B cell (primary cell): ENCODE measurements around the gene TSHZ3. TPM values are rescaled to one million over a fixed set of nuclear protein-coding genes. Genes with fewer than 3 reads are reported as not detected.

Experiments
- ATAC-seq: fragments of 200-7000 bp; cut with Tn5 transposase; one replicate; pipeline ENCODE4 v1.10.0; 2021; ENCODE audit warnings: low read depth, mild to moderate bottlenecking, moderate number of reproducible peaks, moderate library complexity
- CTCF ChIA-PET: fragments of 350-600 bp; sonication (Branson Sonifier 250); formaldehyde crosslinking; loops from one replicate; lab custom pipeline; 2021; ENCODE audit warnings: antibody characterized with exemption, inconsistent platforms; lab: Charles Lee
- POLR2A ChIA-PET: fragments of 350-600 bp; sonication (Branson Sonifier 250); formaldehyde crosslinking; loops from one replicate; lab custom pipeline; 2021; ENCODE audit warnings: antibody characterized with exemption; lab: Charles Lee
- DNase-seq: peaks from one replicate; pipeline ENCODE4 v3.0.0; 2013
- H2AFZ ChIP-seq: 2 replicates; pipeline ENCODE4 v1.6.1; 2012; ENCODE audit warnings: mild to moderate bottlenecking, low read depth, low read length; ENCODE audit not compliant: insufficient read depth, poor library complexity, severe bottlenecking
- H3K27ac ChIP-seq, 2 donors: 1 replicate in 1 of 2; 2 replicates in 1 of 2; pipeline ENCODE4 v1.5.1; 2012 to 2013; ENCODE audit warnings: low read length in 2 of 2, mild to moderate bottlenecking in 2 of 2, moderate library complexity in 1 of 2
- H3K27me3 ChIP-seq, 4 experiments: fragments of 200-600 bp in 1 of 4; sonication (generic) in 1 of 4; replicated peaks in 1 of 4; 1 replicate in 2 of 4; 2 replicates in 2 of 4; pipeline versions ENCODE4 v1.6.1 to v1.7.0; 2013 to 2016; ENCODE audit warnings: low read length in 3 of 4, mild to moderate bottlenecking in 2 of 4, mixed read lengths in 1 of 4, moderate library complexity in 1 of 4; ENCODE audit not compliant: insufficient read depth in 4 of 4, control insufficient read depth in 3 of 4; ENCODE audit errors: control extremely low read depth in 1 of 4
- H3K36me3 ChIP-seq, 2 experiments: replicated peaks in 1 of 2; 1 replicate in 1 of 2; 2 replicates in 1 of 2; pipeline versions ENCODE4 v1.6.1 to v1.7.1; 2013; ENCODE audit warnings: low read length in 1 of 2; ENCODE audit not compliant: insufficient read depth in 2 of 2, control insufficient read depth in 1 of 2; ENCODE audit errors: control extremely low read depth in 1 of 2, extremely low read depth in 1 of 2
- H3K4me1 ChIP-seq, 2 donors: fragments of 200-600 bp in 1 of 2; sonication (generic) in 1 of 2; 1 replicate in 1 of 2; 2 replicates in 1 of 2; pipeline versions ENCODE4 v1.5.1 to v1.6.1; 2013 to 2017; ENCODE audit warnings: low read length in 2 of 2; ENCODE audit not compliant: control insufficient read depth in 2 of 2, insufficient read depth in 2 of 2
- H3K4me2 ChIP-seq: replicated peaks from 2 replicates; pipeline ENCODE3; 2012; ENCODE audit warnings: mild to moderate bottlenecking, low read depth, low read length; ENCODE audit not compliant: poor library complexity, severe bottlenecking
- H3K4me3 ChIP-seq, 5 experiments: fragments of 200-600 bp in 1 of 5; sonication (generic) in 1 of 5; 1 replicate in 3 of 5; 2 replicates in 2 of 5; pipeline versions ENCODE4 v1.5.1 to v1.7.0; 2011 to 2016; ENCODE audit warnings: low read length in 4 of 5, mild to moderate bottlenecking in 4 of 5, low read depth in 2 of 5, control low read depth in 1 of 5, moderate library complexity in 1 of 5; ENCODE audit not compliant: insufficient read depth in 1 of 5; ENCODE audit errors: control extremely low read depth in 1 of 5, extremely low read depth in 1 of 5
- H3K79me2 ChIP-seq: fragments of 200-600 bp; sonication (generic); one replicate; pipeline ENCODE4 v1.6.0; 2016; ENCODE audit warnings: low read length; ENCODE audit not compliant: control insufficient read depth, insufficient read depth
- H3K9ac ChIP-seq: fragments of 200-600 bp; sonication (generic); 2 replicates; pipeline ENCODE4 v1.6.1; 2017; ENCODE audit warnings: mild to moderate bottlenecking, low read length, moderate library complexity
- H3K9me3 ChIP-seq, 3 donors: one replicate each; pipeline versions ENCODE4 v1.6.1 to v1.7.1; 2013; ENCODE audit warnings: low read length in 2 of 3; ENCODE audit not compliant: control insufficient read depth in 2 of 3, insufficient read depth in 1 of 3; ENCODE audit errors: control extremely low read depth in 1 of 3
- H4K20me1 ChIP-seq: 2 replicates; pipeline ENCODE4 v1.6.0; 2012; ENCODE audit warnings: mild to moderate bottlenecking, low read length; ENCODE audit not compliant: insufficient read depth, control insufficient read depth, poor library complexity, severe bottlenecking
- H3K27ac Mint-ChIP-seq: one replicate; pipeline ENCODE4 v1.8.0; 2021; ENCODE audit warnings: mixed read lengths
- H3K27me3 Mint-ChIP-seq: one replicate; pipeline ENCODE4 v1.8.0; 2021; ENCODE audit warnings: mixed read lengths
- H3K4me1 Mint-ChIP-seq: one replicate; pipeline ENCODE4 v1.8.0; 2021; ENCODE audit warnings: mixed read lengths
- H3K4me3 Mint-ChIP-seq: one replicate; pipeline ENCODE4 v1.8.0; 2021; ENCODE audit warnings: mixed read lengths
- H3K9me3 Mint-ChIP-seq: one replicate; pipeline ENCODE4 v1.8.0; 2022; ENCODE audit warnings: mixed read lengths; ENCODE audit not compliant: insufficient read depth
- EZH2 ChIP-seq: IDR thresholded peaks from 2 replicates; pipeline ENCODE4 v1.6.1; 2012; ENCODE audit warnings: borderline replicate concordance, low read depth, mild to moderate bottlenecking, moderate library complexity, low read length; ENCODE audit not compliant: insufficient read depth, poor library complexity, severe bottlenecking
- WGBS: methylation state at CpG from one replicate; pipeline ENCODE4 v1.1.5; 2013; ENCODE audit warnings: missing lambda C conversion rate; ENCODE audit not compliant: insufficient coverage; 5-methylcytosine and 5-hydroxymethylcytosine counted together
- intact Hi-C: fragments of 100-400 bp; cut with micrococcal nuclease; formaldehyde crosslinking; loops from one replicate; pipeline ENCODE4 v1.10.0; 2022
- polyA plus RNA-seq: library from polyadenylated mRNA; depleted of rRNA; stranded (reverse); fragments of >200 nt; gene quantifications from 2 replicates; pipeline ENCODE4 v1.2.3, GENCODE V29; 2012
- total RNA-seq, 2 donors: library from RNA; stranded (reverse); fragments of 120-200 nt in 1 of 2; gene quantifications; 1 replicate in 1 of 2; 2 replicates in 1 of 2; pipeline versions ENCODE4 v1.2.3 to v1.2.4, GENCODE V29; 2013 to 2022
- TF ChIP-seq, protein P1 (sequence below): fragments of 200-600 bp; IDR thresholded peaks from one replicate; pipeline ENCODE4 v1.8.0; 2022; ENCODE audit warnings: antibody characterized with exemption, mild to moderate bottlenecking

The TSHZ3 gene
- total and polyA plus RNA-seq, 2 donors (not counting 1 experiment from before 2014, with no cell fraction given): 0.03 to 0.34 TPM

DNA sequence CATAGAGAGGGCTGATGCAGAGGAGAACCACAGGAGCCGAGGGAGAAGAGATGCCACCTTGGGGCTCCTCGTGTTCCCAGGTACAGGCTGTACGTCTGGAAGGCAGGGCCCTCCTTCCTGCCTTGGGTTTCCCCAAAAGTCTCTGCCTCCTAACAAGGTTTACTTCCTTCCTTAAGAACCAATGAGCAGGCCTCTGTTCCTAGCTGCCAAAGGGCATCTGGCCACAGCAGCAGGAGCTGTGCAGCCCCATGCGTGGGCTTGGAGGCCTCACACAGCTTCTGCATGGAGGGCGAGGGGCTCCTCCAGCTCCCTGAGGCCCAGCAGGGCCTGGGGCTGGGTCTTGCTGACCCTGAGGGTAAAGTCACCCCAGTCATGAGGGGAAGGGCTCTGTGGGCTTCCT, 40.6 kb upstream of the TSHZ3 start:
- H3K4me1 Mint-ChIP-seq: no peaks in the 10 kb centered on the region
- H3K27me3 Mint-ChIP-seq: no peaks in the 10 kb centered on the region
- no peaks in the 10 kb centered on the region for H3K36me3 ChIP-seq
- TF ChIP-seq, protein P1, sequence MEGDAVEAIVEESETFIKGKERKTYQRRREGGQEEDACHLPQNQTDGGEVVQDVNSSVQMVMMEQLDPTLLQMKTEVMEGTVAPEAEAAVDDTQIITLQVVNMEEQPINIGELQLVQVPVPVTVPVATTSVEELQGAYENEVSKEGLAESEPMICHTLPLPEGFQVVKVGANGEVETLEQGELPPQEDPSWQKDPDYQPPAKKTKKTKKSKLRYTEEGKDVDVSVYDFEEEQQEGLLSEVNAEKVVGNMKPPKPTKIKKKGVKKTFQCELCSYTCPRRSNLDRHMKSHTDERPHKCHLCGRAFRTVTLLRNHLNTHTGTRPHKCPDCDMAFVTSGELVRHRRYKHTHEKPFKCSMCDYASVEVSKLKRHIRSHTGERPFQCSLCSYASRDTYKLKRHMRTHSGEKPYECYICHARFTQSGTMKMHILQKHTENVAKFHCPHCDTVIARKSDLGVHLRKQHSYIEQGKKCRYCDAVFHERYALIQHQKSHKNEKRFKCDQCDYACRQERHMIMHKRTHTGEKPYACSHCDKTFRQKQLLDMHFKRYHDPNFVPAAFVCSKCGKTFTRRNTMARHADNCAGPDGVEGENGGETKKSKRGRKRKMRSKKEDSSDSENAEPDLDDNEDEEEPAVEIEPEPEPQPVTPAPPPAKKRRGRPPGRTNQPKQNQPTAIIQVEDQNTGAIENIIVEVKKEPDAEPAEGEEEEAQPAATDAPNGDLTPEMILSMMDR: no peak
- TF ChIP-seq EZH2: no peak
- no peak overlapping the region for H3K9ac ChIP-seq
- ChIA-PET POLR2A (no interaction called here), CTCF (no interaction called here)
- no peak for ATAC-seq
- H3K27me3 ChIP-seq: no peaks in the 10 kb centered on the region
- no peak for DNase-seq
- no peak overlapping the region for H3K4me3 ChIP-seq
- no peak overlapping the region for H3K4me2 ChIP-seq
- intact Hi-C loops: no loop called here
- peaks cover 2% of the 10 kb centered on the region for H3K9me3 Mint-ChIP-seq
- no peaks in the 10 kb centered on the region for H3K79me2 ChIP-seq
- H3K9me3 ChIP-seq: peaks cover 0 to 19% (median 0%) of the 10 kb centered on the region in 3 donors
- H3K4me1 ChIP-seq: no peaks in the 10 kb centered on the region
- no peak overlapping the region for H2AFZ ChIP-seq
- no peak overlapping the region for H3K4me3 Mint-ChIP-seq
- H3K27ac Mint-ChIP-seq: no peak overlapping the region
- no peak overlapping the region for H3K27ac ChIP-seq
- WGBS: 92% methylated on average over 5 of the region's 5 CpGs
- no peaks in the 10 kb centered on the region for H4K20me1 ChIP-seq

DNA sequence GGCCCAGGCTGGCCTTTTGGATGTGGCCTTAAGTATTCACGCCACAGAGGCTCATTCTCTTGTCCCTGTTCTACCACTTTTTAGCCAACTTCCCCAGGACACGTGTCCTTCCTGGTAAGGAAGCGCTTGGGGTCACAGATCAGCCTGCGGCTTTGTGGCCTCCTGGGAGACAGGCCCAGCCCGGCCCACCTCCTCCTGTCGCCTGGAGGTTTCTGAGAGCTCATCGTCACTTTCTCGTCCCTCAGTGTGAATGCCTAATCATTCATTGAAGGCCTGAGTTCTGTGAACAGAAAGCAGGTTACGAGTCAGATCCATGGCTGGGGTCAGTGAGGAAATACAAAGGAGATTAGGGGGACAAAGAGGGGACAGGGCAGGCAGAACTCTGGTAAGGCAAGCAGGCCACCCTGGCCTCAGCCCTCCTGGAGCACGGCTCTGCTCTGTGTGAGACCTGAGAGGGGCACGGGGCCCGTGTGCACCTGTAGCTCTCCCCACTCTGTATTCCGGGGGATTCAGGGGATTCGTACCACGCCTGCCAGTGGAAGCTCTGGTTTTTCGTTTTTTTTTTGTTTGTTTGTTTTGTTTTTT, 38.6 kb upstream of the TSHZ3 start:
- H3K79me2 ChIP-seq: no peaks in the 10 kb centered on the region
- ChIA-PET CTCF (no interaction called here), POLR2A (no interaction called here)
- H3K4me3 ChIP-seq: no peak overlapping the region
- WGBS: 92% methylated on average over 12 of the region's 16 CpGs
- no peaks in the 10 kb centered on the region for H3K27me3 ChIP-seq
- H3K9me3 ChIP-seq: peaks cover 0 to 22% (median 0%) of the 10 kb centered on the region in 3 donors
- H3K36me3 ChIP-seq: no peaks in the 10 kb centered on the region
- Mint-ChIP-seq H3K4me1 (no peaks in the 10 kb centered on the region), H3K9me3 (no peaks in the 10 kb centered on the region), H3K27ac (no peak overlapping the region), H3K4me3 (no peak overlapping the region), H3K27me3 (no peaks in the 10 kb centered on the region)
- intact Hi-C loops: no loop called here
- ATAC-seq (no peak), DNase-seq (no peak)
- H3K4me1 ChIP-seq: no peaks in the 10 kb centered on the region
- H4K20me1 ChIP-seq: no peaks in the 10 kb centered on the region
- no peak for TF ChIP-seq EZH2
- TF ChIP-seq, protein P1: no peak
- no peak overlapping the region for H3K27ac ChIP-seq
- no peak overlapping the region for H3K9ac ChIP-seq
- H2AFZ ChIP-seq: no peak overlapping the region
- no peak overlapping the region for H3K4me2 ChIP-seq
